ENCODE results near the gene ZNF346.

DNA sequence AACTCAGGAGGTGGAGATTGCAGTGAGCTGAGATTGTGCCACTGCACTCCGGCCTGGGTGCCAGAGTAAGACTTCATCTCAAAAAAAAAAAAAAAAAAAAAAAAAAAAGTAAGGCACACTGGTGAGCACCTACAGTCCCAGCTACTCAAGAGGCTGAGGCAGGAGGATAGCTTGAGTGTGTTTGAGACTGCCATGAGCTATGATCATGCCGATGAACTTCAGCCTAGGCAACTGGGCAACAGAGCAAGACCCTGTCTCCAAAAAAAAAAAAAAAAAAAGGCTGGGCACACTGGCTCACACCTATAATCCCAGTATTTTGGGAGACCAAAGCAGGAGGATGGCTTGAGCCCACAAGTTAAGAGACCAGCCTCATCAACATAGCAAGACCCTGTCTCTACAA, 36.2 kb upstream of the ZNF346 start:
- no peak for TF ChIP-seq CTCF (IDR thresholded peaks at IDR 0.05)
- no peak for TF ChIP-seq POLR2A (IDR thresholded peaks at IDR 0.05; ENCODE audit: low read depth)
- TF ChIP-seq POLR2AphosphoS5 (IDR thresholded peaks at IDR 0.05), result no peak
